Adrenal gland (tissue), 5 donors: ENCODE results near the gene MCOLN1.

Source experiments
- CTCF ChIP-seq, 6 experiments: fragments of 450-650 bp in 4 of 6; fragments of 200-600 bp in 2 of 6; sonication (generic) in 1 of 6; IDR thresholded peaks; 1 replicate in 5 of 6; 2 replicates in 1 of 6; pipeline versions ENCODE4 v1.5.1 to v1.8.0; 2016 to 2021; ENCODE audit warnings: antibody characterized with exemption in 6 of 6, mild to moderate bottlenecking in 2 of 6, moderate library complexity in 1 of 6
- POLR2A ChIP-seq, 2 donors: fragments of 450-650 bp; IDR thresholded peaks; one replicate each; pipeline ENCODE4 v1.6.1; 2017; ENCODE audit warnings: antibody characterized with exemption in 2 of 2, mild to moderate bottlenecking in 2 of 2, moderate library complexity in 1 of 2
- donor health status: DM: no; HTN: no; CAD: no.

- TF ChIP-seq POLR2A (IDR thresholded peaks at IDR 0.05): no peak
- no peak for TF ChIP-seq CTCF (IDR thresholded peaks at IDR 0.05)
Measured at GRCh38 chr19:7529246-7529600, 6.8 kb downstream of the MCOLN1 start.
